ENCODE measurements around the gene IDH3G.

Gene IDH3G

DNA sequence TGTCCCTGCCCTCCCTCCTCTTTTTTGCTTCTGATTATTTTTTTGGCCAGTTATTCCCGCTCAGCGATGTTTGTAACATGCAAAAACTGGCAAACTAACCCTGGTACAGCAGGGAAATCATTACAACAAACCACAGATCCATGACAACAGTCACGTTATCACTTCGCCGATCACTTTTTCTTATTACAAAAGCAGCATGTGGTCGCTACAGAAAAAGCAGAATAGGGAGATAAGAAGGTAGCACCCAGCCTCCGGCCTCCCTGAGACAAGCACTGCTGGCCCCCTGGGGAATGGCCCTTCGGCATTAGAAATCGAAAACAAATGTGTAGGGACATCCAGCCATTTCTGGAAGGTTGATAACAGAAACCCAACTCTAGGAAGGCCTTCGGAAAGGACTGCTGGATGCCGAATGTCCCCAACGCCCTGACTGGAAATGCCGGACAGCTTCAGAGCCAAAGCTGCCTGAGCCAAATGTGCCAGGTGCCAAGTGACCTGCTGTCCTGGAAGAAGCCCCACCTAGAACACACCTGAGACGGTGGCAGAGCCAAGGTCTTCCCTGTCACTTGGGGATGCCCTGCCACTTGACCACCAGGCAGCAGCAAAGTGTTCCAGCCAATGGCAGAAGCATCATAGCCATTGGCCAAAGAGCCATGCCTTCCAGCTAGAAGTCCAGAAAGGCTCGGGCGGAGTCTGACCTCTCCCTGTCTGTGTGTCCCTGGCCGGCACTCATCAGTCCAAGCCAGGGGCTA lies 2.9 kb downstream of the IDH3G start:
- DNase-seq (ENCODE audit: low spot score): no peak

DNA sequence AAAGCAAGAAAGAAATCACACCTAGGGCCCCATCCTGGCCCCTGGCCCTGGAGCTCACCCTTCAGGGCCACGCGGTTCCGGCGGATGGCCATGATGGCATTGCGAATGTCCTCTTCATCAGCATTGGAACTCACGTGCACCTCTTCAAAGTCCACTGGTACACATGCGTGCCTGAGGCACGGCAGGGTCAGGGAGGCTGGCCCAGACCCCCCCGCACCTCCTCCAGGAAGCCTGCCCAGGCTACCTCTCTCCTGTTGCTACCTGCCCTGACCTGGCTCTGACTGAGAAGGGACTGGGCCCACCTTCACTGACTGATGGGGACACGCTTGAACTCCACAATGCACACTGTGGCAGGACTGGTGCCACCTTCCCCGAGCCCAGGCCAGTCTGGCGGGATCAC lies 4.5 kb downstream of the IDH3G start:
- no peak for DNase-seq (ENCODE audit: low spot score)

DNA sequence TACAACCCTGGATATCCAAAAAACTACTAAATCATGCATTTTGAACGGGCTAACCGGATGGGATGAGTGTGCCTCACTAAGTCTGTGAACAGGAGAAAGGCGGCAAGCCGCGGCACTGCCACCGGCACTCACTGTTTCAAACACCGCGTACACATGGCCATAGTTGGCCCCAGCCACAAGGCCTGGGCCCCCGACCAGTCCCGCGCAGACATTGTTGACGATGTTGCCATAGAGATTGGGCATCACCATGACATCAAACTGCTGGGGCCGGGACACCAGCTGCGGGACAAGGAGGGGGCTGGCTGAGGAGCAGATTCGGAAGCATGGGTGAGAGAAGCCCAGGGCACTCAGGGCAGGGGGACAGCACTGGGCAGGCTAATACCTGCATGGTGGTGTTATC lies 7.5 kb downstream of the IDH3G start:
- no peak for DNase-seq (ENCODE audit: low spot score)

DNA sequence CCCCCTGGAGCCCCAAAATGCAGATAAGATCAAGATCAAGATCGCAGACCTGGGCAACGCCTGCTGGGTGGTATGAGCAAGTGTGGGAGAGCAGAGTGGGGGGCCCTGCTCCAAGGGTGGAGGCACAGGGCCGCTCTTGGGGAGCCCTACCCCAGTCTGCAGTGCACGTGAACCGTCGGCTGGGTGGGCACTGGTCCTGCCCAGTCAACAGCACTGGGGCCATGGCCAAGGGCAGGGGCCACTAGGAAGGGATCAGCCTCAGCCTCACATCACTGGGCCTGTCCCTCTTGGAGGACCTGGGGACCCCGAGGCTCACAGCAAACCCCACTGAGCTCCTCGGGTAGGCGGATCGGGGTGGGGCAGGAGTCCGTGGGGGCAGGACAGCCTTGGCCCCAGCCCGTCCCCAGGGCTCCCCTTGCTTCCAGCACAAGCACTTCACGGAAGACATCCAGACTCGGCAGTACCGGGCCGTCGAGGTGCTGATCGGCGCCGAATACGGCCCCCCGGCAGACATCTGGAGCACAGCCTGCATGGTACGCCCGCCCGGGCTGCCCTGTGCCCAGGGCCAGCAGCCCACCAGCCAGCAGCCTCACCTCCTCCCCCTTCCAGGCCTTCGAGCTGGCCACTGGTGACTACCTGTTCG lies 9.7 kb downstream of the IDH3G start:
- DNase-seq (ENCODE audit: low spot score): no peak

DNA sequence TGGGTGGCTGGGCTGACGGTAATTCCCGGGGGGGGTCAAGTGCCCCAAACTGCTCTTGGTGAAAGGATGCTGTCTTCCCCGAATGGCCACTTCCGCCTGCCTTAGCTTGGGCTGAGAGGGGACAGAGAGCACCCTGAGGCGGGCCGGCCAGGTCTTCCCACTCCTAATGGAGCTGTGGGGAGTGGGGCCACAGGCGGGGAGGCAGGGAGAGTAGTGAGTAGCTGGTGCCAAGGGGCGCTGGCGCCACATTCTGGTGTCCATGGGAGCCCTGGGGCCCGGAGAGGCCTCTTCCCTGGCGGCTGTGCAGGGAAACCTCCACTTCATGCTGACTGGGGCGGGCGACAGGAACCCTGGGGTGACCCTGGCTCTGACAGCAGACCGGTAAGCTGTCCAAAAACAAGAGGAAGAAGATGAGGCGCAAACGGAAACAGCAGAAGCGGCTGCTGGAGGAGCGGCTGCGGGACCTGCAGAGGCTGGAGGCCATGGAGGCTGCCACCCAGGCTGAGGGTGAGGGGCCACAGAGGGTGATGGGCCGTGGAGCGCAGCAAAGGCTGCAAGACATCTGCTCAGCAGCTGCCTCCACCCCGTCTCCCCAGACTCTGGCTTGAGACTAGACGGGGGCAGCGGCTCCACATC lies 10.7 kb downstream of the IDH3G start:
- no peak for DNase-seq (ENCODE audit: low spot score)

DNA sequence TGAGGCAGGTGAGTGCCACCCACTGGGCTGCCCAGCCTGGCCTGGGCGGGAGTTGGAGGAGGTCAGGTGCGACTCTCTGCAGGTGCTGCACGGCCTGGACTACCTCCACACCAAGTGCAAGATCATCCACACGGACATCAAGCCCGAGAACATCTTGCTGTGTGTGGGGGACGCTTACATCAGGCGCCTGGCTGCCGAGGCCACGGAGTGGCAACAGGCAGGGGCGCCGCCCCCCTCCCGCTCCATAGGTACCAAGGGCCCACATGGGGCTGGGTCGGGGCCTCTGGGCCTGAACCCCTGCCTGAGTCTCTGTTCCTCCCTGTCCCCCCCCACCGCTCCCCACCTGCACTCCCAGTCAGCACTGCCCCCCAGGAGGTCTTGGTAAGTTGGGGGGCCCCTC lies 11.3 kb downstream of the IDH3G start:
- DNase-seq (ENCODE audit: low spot score): no peak

DNA sequence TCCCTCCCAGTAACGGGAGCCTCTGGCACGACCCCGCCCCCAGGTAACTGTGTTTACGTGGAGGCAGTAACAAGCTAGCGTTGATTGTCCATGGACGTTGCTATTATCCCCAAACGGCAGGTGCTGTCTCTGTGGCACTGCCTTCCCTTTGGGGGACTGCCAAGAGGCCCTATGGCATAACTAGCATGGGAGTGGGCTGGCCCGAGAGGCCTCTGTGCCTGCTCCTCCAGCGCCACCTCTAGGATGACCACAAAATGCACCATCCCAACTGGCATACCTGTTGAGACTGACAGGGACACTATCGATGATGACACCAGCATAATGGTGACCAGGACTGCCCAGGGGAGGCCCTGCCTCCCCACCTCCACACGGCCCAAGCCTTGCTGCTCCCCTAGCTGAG lies 11.9 kb downstream of the IDH3G start:
- no peak for DNase-seq (ENCODE audit: low spot score)

DNA sequence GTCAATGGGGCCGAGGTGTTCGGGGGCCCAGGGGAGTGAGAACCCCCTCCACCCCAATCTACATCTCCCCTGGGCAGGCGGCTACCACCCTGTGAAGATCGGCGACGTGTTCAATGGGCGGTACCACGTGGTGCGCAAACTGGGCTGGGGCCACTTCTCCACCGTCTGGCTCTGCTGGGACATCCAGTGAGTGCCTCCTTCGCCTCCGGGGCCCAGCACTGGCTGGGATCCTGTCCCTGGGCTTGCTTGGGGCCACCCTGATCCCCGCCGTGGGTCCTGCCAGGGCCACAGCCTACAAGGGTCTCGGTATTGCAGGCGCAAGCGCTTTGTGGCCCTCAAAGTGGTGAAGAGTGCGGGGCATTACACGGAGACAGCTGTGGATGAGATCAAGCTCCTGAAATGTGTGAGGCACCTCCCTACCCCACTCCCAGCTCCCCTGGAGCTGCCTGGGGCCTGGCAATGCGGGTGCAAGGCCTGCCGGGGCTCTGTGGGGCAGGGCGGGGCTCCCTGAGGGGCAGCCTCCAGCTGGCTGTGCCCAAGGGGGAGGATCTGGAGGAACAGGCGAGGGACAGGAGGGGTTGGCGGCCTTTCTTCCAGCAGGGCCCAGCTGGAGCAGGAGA lies 12.6 kb downstream of the IDH3G start:
- no peak for DNase-seq (ENCODE audit: low spot score)

DNA sequence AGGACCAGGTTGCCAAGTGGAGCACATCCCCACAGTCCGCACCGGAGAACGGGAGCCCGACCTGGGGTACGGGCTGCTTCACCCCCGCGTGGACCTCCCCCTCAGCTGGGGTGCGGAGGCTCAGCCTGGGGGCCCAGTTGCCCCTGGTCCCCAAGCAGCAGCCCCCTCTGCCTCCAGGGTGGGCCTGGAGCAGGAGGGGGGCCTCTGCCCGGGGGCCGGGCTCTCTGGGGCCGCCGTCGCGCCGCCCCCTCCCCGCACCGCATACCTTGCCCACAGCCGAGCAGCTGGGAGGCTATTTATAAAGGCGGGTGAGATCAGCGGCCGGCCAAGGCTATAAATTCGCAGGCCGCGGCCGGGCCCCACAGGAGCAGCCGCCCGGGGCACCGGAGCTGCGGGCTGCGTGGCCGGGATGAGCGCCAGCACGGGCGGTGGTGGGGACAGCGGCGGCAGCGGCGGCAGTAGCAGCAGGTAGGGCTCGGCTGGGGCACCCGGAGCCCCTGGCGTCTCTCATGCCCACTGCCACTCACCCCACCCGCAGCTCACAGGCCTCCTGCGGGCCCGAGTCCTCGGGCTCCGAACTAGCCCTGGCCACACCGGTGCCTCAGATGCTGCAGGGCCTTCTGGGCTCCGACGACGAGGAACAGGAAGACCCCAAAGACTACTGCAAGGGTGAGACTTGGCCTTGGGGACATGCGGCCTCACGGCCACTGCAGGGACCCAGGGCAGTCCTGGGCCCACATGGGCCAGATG lies 13.3 kb downstream of the IDH3G start, which contains the start of gene SRPK3:
Gene SRPK3 (plus strand): TSS at position 364 of the 750 bp plus-strand sequence. CDS start 46 bp downstream, at position 410.
- no peak for DNase-seq (ENCODE audit: low spot score)

DNA sequence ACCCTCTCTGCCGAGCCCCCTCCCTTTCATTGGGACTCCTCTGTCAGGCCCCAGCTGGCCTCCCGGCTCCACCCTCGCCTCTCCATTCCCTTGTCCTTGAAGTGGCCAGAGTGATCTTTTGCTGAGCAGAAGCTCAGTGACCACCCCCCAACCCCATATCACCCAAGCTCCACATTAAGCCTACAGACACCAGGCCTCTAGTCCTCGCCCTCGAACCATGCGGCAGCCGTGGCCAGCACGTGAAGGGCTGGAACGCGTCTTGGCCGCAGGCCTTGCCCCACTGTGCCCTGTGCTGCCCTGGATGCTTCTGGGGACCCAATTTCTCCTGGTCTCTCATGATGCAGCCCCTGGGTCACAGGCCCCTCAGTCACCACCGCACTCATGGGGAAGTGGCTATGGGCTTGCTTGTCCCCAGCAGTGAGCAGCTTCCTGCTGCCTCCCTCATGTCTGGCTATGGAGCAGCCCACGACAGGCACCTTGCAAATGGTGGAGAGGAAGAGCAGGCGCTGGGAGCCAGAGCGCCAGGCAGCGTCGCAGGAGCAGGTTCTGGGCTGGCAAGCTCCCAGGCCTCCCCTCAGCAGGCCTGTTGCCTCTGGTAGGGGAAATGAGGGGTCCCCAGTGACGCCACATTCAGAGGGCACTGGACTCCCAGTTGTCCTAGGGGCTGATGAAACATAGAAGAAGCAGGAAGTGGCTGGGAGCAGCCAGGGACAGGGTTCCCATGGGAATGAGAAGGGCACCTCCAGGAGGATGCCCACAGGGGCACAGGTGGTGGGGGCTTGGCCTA lies 14.1 kb downstream of the IDH3G start:
- no peak for DNase-seq (ENCODE audit: low spot score)

DNA sequence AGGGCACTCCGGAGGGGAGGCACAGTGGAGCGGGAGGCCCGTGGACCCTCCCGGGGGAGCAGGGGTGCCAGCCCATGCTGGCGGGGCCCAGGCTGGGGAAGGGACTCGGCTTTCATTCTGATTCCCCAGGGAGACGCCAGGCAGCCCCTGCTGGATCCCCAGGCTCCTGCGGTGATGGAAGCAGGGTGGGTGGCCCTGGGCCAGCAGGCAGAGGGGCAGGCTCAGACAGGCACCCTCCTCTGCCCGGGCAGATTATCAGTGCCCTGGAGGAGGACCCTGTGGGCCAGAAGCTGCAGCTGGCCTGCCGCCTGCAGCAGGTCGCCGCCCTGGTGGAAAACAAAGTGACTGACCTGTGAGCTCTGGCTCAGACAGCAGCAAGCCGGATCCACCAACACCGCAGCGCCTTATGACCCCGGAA lies 15.5 kb downstream of the IDH3G start:
- DNase-seq (ENCODE audit: low spot score): no peak

DNA sequence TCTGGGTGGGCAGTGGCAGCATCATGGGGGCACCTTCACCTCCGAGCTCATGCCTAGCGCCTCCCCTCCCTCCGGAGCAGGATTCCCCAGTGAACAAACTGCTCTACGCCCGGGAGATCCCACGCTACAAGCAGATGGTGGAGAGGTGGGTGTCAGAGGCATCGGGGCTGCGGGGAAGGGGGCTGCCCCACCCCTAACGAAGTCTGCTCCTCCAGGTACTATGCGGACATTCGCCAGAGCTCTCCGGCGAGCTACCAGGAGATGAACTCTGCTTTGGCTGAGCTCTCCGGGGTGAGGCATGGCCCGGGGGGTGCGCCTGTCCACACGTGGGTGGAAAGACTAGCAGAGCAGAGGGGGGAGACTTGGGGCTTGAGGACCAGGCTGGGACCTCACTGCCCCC lies 16.0 kb downstream of the IDH3G start:
- DNase-seq (ENCODE audit: low spot score): no peak

DNA sequence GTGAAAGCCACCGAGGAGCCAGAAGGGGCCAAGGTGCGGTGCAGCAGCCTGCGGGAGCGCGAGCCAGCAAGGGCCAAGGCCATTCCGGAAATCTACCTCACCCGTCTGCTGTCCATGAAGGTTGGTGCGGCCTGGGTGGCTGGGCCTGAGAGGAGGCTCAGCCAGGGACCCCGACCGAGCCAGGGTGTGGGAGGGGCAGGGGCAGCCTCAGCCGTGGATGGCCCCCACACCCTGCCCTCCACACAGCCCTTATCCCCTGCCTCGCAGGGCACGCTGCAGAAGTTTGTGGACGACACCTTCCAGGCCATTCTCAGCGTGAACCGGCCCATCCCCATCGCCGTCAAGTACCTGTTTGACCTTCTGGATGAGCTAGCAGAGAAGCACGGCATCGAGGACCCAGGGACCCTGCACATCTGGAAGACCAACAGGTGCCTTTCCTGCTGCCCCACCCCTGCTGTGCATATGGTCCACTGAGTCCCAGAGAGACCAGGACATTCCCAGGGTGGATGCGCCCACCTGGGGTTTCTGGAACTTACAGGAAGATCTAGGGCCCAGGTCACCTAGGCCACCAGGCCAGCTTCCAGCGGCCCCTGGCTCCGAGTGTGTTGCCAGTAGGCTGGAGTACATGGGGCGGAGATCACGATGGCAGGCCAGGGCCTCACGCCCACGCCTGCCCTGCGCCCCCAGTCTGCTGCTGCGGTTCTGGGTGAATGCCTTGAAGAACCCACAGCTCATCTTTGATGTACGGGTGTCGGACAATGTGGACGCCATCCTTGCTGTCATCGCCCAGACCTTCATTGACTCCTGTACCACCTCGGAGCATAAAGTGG lies 16.7 kb downstream of the IDH3G start:
- DNase-seq (ENCODE audit: low spot score): no peak

DNA sequence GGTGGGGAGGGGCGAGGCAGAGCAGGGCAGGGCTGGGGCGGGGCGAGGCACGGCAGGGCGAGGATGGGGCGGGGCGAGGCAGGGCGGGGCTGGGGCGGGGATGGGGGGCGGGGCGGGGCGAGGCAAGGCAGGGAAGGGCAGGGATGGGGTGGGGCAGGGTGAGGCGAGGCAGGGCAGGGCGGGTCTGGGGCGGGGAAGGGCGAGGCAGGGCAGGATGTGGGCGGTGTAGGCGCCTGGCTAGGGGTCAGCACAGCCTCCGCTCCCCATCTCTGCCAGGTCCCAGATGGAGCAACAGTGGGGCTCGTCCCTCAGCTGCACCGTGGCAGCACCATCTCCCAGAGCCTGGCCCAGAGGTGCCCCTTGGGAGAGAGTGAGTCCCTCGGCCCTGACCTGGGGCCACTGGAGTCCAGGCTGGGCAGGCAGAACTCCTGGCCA lies 17.5 kb downstream of the IDH3G start:
- no peak for DNase-seq (ENCODE audit: low spot score)

DNA sequence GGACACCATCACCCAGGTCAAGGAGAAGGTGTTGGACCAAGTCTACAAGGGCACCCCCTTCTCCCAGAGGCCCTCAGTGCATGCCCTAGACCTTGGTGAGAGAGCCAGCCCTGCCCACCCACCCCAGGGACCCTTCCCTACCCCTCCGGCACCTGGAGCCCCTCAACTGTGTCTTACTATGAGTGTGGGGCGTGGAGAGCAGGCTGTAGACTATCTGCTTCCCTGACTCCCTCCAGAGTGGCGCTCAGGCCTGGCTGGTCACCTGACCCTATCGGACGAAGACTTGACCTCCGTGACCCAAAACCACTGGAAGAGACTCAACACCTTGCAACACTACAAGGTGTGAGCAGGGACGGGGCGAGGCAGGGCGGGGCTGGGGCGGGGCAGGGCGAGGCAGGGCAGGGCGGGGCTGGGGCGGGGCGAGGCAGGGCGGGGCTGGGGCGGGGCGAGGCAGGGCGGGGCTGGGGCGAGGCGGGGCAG lies 18.0 kb downstream of the IDH3G start:
- no peak for DNase-seq (ENCODE audit: low spot score)

DNA sequence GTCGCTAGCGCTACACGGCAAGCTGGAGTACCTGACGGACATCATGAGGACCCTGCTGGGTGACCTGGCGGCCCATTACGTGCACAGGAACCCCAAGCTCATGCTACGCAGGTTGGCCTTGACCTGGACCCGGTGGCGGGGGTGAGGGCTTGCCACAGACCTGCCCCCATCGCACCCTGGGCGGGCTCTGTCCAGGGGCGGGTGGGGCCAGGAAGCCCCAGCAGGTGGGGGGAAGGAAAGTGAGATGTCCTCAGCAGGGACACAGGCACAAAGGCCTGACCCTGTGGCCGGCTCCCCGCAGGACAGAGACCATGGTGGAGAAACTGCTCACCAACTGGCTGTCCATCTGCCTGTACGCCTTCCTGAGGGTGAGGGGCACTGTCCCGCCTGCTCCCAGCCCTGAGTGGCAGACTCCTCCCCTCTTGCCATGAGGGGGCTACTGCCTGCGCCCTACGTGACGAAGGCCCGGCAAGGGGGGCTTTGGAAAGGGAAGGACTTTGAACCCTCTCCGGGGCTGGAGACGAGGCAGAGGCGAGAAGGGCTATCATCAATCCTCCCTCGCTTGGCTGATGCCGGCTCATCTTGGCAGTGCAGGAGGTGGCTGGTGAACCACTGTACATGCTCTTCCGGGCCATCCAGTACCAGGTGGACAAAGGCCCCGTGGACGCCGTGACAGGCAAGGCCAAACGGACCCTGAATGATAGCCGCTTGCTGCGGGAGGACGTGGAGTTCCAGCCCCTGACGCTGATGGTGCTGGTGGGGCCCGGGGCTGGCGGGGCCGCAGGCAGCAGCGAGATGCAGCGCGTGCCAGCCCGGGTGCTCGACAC lies 18.7 kb downstream of the IDH3G start:
- no peak for DNase-seq (ENCODE audit: low spot score)

DNA sequence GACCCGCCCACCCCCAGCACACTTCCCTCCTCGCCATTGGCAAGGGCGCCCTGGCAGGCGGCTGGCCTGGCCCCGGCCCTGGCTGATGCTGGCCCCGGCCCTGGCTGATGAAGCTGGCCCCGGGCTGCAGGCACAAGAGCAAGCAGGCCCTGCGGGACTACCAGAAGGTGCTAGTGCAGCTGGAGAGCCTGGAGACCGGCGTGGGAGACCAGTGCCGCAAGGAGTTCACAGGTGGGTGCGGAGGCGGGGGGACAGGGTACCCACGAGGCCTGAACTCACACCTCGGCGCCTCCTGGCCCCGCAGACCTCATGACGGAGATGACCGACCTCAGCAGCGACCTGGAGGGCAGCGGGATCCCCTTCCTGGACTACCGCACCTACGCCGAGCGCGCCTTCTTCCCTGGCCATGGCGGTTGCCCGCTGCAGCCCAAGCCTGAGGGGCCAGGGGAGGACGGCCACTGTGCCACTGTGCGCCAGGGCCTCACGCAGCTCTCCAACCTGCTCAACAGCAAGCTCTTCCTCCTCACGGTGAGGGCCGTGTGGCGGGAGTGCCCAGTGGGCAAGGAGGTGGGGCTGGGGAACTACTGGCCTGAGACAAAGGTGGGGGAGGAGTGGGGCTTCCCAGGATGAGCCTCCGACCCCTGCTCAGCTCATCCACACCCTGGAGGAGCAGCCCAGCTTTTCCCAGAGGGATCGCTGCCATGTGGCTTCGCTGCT lies 19.4 kb downstream of the IDH3G start:
- no peak for DNase-seq (ENCODE audit: low spot score)

DNA sequence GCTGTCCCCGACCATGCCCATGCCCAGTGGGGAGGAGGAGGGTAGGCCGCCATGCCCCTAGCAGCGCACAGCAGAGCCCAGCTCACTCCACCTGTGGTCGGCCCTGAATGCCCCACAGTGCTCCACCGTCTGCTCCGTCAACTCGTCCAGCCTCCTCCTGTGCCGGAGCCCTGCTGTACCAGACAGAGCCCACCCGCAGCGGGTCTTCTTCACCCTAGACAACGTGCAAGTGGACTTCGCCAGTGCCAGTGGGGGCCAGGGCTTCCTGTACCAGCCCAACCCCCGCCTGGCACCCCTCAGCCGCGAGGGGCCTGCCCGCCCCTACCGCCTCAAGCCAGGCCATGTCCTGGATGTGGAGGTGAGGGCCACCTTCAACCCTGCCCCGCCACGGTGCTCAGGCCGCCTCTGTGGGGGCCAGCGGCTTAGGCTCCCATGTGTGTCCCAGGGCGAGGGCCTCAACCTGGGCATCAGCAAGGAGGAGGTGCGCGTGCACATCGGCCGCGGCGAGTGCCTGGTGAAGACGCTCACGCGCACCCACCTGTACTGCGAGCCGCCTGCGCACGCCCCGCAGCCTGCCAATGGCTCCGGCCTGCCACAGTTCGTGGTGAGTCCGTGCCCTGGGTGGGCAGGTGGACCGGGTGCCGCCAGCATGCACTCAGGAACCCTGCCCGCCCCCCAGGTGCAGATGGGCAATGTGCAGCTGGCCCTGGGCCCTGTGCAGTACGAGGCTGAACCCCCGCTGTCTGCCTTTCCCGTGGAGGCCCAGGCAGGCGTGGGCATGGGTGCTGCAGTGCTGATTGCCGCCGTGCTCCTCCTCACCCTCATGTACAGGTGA lies 20.2 kb downstream of the IDH3G start:
- no peak for DNase-seq (ENCODE audit: low spot score)

All from COLO829 (cell line).